Epidermal melanocyte (primary cell): Measurements from ENCODE around the gene SCYGR3.
"Not testable (repeated sequence)": the region's sequence is repeated elsewhere in the genome, so short reads cannot be mapped to it uniquely, and the experiment has no call there.

Experiments
- DNase-seq: peaks from one replicate; pipeline ENCODE4 v3.0.0; 2011; ENCODE audit warnings: low spot score; ENCODE audit not compliant: insufficient read length

SCYGR3 gene

GRCh38 chr2:227614246-227614645 lies 394 bp downstream of the SCYGR3 start:
- no peak for DNase-seq

- no peak for DNase-seq
These were observed 1.4 kb downstream of the SCYGR3 start for GRCh38 chr2:227613272-227613660.

GRCh38 chr2:227612546-227613271 lies 1.9 kb downstream of the SCYGR3 start:
- DNase-seq = no peak

- no peak for DNase-seq
These were observed 4.5 kb downstream of the SCYGR3 start for GRCh38 chr2:227610123-227610522.

GRCh38 chr2:227608561-227609338 lies 5.9 kb downstream of the SCYGR3 start:
- no peak for DNase-seq

DNA sequence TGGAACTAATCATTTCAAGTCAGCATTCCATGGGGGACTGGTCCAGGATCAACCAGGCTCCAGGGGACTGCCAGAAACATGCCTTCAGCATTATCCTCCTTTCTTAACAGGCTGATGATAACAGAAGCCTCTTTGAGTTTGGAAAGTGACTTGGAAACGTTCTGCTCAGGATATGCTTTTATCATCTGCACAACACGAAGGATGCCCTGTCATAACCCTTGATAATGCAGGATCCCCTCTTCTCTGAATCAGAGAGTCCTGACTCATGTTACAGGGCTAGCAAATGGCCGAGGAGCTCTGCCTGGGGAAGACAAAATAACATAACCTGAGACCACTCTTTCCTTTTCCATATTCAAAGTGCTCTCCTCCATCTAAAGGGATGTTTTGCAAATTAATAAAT lies 6.7 kb downstream of the SCYGR3 start:
- no peak for DNase-seq

DNA sequence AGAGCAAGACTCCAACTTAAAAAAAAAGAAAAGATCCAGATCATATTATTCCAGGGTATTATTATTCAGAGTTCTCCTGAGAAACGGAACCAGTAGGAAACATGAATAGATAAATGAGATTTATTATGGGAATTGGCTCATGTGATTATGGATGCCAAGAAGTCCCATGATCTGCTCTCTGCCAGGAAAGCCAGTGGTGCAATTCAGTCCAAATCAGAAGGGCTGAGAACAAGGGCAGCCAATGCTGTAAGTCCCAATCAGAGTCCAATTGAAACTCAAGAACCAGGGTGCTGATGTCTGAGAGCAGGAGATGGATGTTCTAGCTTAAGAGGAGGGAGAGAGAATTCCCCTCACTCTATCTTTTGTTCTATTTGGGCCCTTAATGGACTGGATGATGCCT lies 8.2 kb downstream of the SCYGR3 start:
- DNase-seq = no peak

DNA sequence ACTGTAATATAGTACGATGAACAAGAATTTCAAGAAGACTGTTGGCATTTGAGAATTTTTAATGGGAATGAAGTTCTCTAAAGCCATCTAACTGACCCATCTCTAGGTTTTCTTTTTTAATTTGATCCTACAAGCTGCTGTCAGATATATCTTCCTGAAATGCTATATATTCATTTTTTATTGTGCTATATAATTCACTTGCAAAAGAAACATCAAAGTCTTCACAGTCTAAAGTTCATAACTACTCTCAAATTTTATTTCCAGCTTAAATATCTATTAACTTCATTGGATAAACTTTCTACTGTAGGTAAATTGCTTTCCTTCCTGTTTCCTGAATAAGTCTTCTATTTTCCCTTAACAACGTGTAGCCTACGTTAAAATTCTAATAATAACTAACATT lies 12.3 kb downstream of the SCYGR3 start:
- no peak for DNase-seq

GRCh38 chr2:227598835-227599503 lies 15.7 kb downstream of the SCYGR3 start, which contains the start of gene SCYGR2:
TSS of gene SCYGR2 (plus strand) at chr2:227598893. CDS start at chr2:227598893, 0 bp downstream.
- DNase-seq = not testable (repeated sequence)

DNA sequence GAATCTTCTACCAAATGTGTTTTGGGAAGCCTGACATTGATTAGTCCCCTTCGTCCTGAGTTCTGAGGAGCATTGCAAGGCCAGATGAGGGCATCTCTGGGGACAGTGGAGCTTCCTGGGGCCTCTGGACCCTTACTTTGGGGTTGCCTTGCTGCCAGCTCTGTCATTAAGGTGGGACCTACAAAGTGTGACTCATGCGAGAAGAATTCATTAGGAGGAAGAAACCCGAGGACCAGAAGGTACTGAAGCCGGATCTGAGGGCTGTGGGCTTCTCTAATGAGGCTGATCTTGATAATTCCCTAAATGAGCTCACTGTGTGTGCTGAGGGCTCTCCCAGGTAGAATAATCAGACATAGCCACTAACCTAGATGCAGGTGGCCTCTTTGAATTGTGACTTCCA lies 16.6 kb downstream of the SCYGR3 start:
- DNase-seq = no peak

GRCh38 chr2:227597036-227597435 lies 17.6 kb downstream of the SCYGR3 start:
- no peak for DNase-seq

DNA sequence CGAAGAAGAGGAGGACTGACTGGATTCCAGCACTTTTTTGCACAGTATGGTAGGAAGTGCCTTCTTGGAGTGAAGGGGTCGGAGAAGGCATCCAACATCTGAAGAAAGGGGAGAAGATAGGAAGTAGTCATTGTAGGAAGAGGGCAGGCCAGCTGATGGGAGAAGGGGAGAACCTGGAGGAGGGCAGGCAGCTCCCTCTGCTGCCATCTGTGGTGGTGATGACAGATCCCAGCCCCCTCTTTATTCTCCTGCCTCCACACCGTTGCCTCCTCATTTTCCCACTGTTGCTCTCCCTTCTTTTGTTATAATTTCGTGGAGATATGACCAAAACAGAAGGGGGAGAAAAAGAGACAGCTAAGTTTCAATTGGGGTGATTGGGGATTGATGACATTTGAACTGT lies 18.8 kb downstream of the SCYGR3 start:
- DNase-seq = no peak

DNA sequence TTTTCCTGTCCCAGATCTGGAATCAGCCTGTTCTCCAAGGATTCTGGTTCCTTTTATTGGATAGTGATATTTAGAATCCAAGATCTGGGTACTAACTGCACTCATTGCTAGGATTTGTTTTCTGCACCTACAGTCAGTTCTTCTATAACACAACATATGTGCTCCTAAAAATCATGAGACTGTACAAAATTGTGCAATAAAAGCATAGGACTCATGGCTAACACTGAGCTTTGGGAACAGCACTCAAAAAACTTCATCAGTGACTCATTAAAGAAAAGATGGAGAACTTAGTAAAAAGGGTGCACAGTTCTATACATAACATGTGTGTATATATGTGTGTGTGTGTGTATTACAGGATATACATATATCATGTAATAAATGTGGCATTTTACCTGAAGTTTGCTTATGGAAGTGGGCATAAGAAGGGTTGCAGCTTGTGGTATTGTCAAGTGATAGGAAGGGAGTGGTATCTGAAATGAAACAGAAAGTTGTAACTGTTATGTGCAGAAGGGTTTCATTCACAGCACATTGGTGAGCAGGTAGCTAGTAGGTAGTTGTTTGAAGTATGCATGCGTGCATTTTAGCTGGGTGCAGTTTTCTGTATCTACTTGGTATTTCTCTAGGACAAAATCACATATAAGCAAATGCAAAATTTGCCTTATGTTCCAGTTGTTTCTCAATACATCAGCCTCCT lies 21.8 kb downstream of the SCYGR3 start:
- DNase-seq = no peak

DNA sequence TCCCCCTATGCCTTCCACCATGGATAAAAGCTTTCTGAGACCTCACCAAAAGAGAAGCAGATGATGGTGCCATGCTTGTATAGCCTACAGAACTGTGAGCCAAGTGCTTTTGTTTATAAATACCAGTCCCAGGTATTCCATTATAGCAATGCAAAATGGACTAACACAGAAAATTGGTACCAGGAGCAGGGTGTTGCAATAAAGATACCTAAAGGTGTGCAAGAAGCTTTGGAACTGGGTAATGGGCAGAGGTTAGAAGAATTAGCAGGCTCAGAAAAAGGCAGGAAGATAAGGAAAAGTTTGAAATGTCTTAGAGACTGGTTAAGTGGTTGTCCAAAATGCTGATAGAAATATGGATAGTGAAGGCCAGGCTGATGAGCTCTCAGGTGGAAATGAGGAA lies 32.3 kb downstream of the SCYGR3 start:
- DNase-seq = no peak

- no peak for DNase-seq
These were observed 34.8 kb downstream of the SCYGR3 start for GRCh38 chr2:227579791-227580190.

DNA sequence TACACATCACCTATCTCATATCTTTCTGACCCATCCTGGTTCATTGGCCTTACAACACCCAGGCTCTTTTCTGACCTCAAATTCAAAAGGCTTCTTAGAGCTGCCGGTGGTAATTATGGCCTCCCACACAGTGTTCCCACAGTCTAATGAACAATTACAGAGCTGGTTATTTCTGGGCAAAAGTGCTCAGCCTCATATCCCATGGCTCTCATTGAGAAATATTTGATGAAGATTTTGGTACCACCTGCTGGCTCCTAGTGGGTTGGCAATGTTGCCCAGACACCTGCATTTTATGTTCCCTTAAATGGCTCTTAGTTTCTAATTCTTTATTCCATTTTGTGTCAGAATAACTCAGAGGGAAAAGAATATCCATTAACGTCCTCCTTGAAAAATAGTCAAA lies 36.0 kb downstream of the SCYGR3 start:
- no peak for DNase-seq

DNA sequence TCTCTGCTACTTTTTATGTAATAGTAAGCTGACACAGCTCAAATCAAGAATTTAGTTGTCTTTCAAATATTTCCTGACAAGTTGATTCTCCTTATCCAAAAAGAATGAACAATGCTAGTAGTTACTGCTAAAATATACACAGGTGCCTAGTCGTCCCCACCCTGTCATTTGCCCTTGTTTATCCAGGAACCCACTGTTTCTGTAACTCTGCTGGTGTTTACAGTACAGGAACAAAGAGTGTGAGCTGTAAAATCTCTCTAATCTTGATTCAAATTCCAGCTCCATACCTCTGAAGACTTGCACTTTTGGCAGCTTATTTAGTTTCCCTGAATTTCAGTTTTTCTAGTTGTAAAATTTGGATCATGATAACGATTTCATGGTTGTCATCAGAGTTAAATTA lies 37.1 kb downstream of the SCYGR3 start:
- DNase-seq = no peak

GRCh38 chr2:227576812-227577211 lies 37.8 kb downstream of the SCYGR3 start:
- DNase-seq = no peak

GRCh38 chr2:227576110-227576509 lies 38.5 kb downstream of the SCYGR3 start:
- no peak for DNase-seq

GRCh38 chr2:227570615-227571014 lies 44.0 kb downstream of the SCYGR3 start:
- DNase-seq = no peak

DNA sequence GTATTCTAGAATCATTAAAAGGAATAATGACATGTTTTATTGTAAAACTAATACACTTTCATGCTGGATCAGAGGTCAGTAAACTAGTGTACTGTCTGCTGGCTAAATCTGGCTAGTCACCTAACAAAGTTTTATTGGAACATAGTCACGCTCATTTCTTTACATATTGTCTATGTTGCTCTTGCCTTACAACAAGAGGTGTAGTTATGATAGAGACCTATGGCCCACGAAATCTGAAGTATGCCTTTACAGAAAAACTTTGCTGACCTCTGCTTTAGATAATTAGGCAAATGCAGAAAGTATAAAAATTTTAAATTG lies 45.8 kb downstream of the SCYGR3 start:
- DNase-seq = no peak

DNA sequence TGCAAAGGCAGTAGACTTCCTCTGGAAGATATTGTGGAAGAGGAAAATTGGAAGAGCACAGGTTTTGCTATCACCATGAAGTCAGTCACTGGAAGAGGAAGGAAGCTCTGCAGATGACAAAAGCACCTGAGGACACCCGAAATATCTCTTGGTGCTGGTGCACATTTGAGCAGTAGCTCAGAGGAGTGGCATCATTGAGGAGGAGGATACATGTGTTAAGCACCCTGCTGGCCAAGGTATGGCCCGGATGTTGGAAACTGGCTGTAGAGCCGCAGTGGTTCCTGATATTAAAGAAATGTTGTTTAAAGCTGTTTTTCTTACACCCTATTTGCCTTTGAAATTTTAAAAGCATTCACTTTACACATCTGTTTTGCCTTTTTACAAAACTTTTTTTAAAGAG lies 48.6 kb downstream of the SCYGR3 start:
- DNase-seq = no peak
